Colon (tissue), 2 donors: ENCODE data around the gene THYN1.

Experiments
- FAIRE-seq: peaks from 2 replicates; lab custom pipeline; 2012; peaks lifted over from hg19 to GRCh38; lab: Jason Lieb, UNC
- donor health status: control.
- donor health status: control.

THYN1 gene

GRCh38 chr11:134248910-134249480 lies 4.2 kb downstream of the THYN1 start:
- no peak for FAIRE-seq

GRCh38 chr11:134246678-134247077 lies 6.5 kb downstream of the THYN1 start:
- no peak for FAIRE-seq

GRCh38 chr11:134246100-134246499 lies 7.1 kb downstream of the THYN1 start:
- no peak for FAIRE-seq

- no peak for FAIRE-seq
These were observed 7.7 kb downstream of the THYN1 start for GRCh38 chr11:134245434-134245833.

- FAIRE-seq, result no peak
These were observed 8.6 kb downstream of the THYN1 start for GRCh38 chr11:134244593-134244992.

GRCh38 chr11:134243913-134244312 lies 9.2 kb downstream of the THYN1 start:
- FAIRE-seq, result no peak

GRCh38 chr11:134242376-134242775 lies 10.8 kb downstream of the THYN1 start:
- no peak for FAIRE-seq

GRCh38 chr11:134240592-134240991 lies 12.6 kb downstream of the THYN1 start:
- no peak for FAIRE-seq

- no peak for FAIRE-seq
These were observed 14.2 kb downstream of the THYN1 start for GRCh38 chr11:134238956-134239355.

- no peak for FAIRE-seq
These were observed 15.6 kb downstream of the THYN1 start for GRCh38 chr11:134237557-134237922.

GRCh38 chr11:134236834-134237556 lies 16.2 kb downstream of the THYN1 start:
- FAIRE-seq, result no peak

GRCh38 chr11:134235399-134235798 lies 17.8 kb downstream of the THYN1 start:
- FAIRE-seq, result no peak

GRCh38 chr11:134233729-134234179 lies 19.4 kb downstream of the THYN1 start:
- FAIRE-seq, result no peak

GRCh38 chr11:134231958-134232659 lies 21.0 kb downstream of the THYN1 start:
- FAIRE-seq, result no peak

- FAIRE-seq, result no peak
These were observed 22.8 kb downstream of the THYN1 start for GRCh38 chr11:134230339-134230738.

GRCh38 chr11:134229126-134229790 lies 23.9 kb downstream of the THYN1 start:
- FAIRE-seq, result no peak

- no peak for FAIRE-seq
These were observed 24.5 kb downstream of the THYN1 start for GRCh38 chr11:134228625-134229024.

GRCh38 chr11:134226806-134227325 lies 26.3 kb downstream of the THYN1 start:
- FAIRE-seq, result no peak

- FAIRE-seq, result no peak
These were observed 28.2 kb downstream of the THYN1 start for GRCh38 chr11:134224710-134225664.

GRCh38 chr11:134223836-134224709 lies 29.1 kb downstream of the THYN1 start, which contains the start of the genes NCAPD3 and VPS26B:
TSS of gene NCAPD3 (minus strand) at chr11:134223967. CDS start at chr11:134223926, 41 bp downstream.
TSS of gene VPS26B (plus strand) at chr11:134224671. CDS start at chr11:134225123, 452 bp downstream.
- no peak for FAIRE-seq
